Measurements from ENCODE around the gene FAM227B.
"Not testable (repeated sequence)": the region's sequence is repeated elsewhere in the genome, so short reads cannot be mapped to it uniquely, and the experiment has no call there.

The FAM227B gene

GRCh38 chr15:49620658-49621368 lies at the start of gene FAM227B, which contains the start of gene DTWD1:
Gene FAM227B, minus strand, starts transcription at chr15:49620818. Its CDS starts 5,647 bp downstream, at chr15:49615171.
Gene DTWD1, plus strand, starts transcription at chr15:49621048. Its CDS starts 4,120 bp downstream, at chr15:49625168.
- DNase-seq: peak; percentile 96

- no peak for DNase-seq
These were observed 48.7 kb upstream of the FAM227B start for GRCh38 chr15:49669288-49669687.

GRCh38 chr15:49666486-49666885 lies 45.9 kb upstream of the FAM227B start:
- not testable (repeated sequence) for DNase-seq

GRCh38 chr15:49664716-49665115 lies 44.1 kb upstream of the FAM227B start:
- no peak for DNase-seq

GRCh38 chr15:49656734-49657133 lies 36.1 kb upstream of the FAM227B start:
- no peak for DNase-seq

- no peak for DNase-seq
These were observed 32.3 kb upstream of the FAM227B start for GRCh38 chr15:49652922-49653321.

- no peak for DNase-seq
These were observed 30.1 kb upstream of the FAM227B start for GRCh38 chr15:49650676-49651075.

- no peak for DNase-seq
These were observed 29.4 kb upstream of the FAM227B start for GRCh38 chr15:49649987-49650386.

GRCh38 chr15:49646891-49647290 lies 26.3 kb upstream of the FAM227B start:
- no peak for DNase-seq

- peak; percentile 42 for DNase-seq
These were observed 25.3 kb upstream of the FAM227B start for GRCh38 chr15:49645941-49646340.

GRCh38 chr15:49645277-49645676 lies 24.7 kb upstream of the FAM227B start:
- DNase-seq: no peak

GRCh38 chr15:49644364-49644794 lies 23.8 kb upstream of the FAM227B start:
- peak; percentile 24 for DNase-seq

- DNase-seq: no peak
These were observed 17.2 kb upstream of the FAM227B start for GRCh38 chr15:49637857-49638256.

GRCh38 chr15:49628379-49628778 lies 7.8 kb upstream of the FAM227B start:
- DNase-seq: no peak

GRCh38 chr15:49627407-49627877 lies 6.8 kb upstream of the FAM227B start:
- DNase-seq: no peak

GRCh38 chr15:49625460-49626036 lies 4.9 kb upstream of the FAM227B start:
- DNase-seq: peak; percentile 12

- DNase-seq: no peak
These were observed 3.4 kb upstream of the FAM227B start for GRCh38 chr15:49624056-49624455.

GRCh38 chr15:49622561-49622960 lies 1.9 kb upstream of the FAM227B start:
- peak; percentile 45 for DNase-seq

GRCh38 chr15:49621887-49622286 lies 1.3 kb upstream of the FAM227B start:
- no peak for DNase-seq

GRCh38 chr15:49621401-49621811 lies 788 bp upstream of the FAM227B start:
- peak; percentile 50 for DNase-seq

- peak; percentile 54 for DNase-seq
These were observed 419 bp downstream of the FAM227B start for GRCh38 chr15:49620199-49620598.

- no peak for DNase-seq
These were observed 1.4 kb downstream of the FAM227B start for GRCh38 chr15:49619226-49619625.

GRCh38 chr15:49612240-49612639 lies 8.4 kb downstream of the FAM227B start:
- not testable (repeated sequence) for DNase-seq

Data from hematopoietic multipotent progenitor cell treated with erythropoietin and hydrocortisone succinate and interleukin-3 and kit ligand, for 8 days (in vitro differentiated cells).